HG03159 (cell line): Measurements from ENCODE around the gene ZNF747.

Experiments used
- ATAC-seq: cut with Tn5 transposase; IDR thresholded peaks from one replicate; pipeline ENCODE4 v1.9.1; 2021; ENCODE audit warnings: mild to moderate bottlenecking, moderate library complexity; ENCODE audit not compliant: unreplicated experiment

Gene ZNF747

GRCh38 chr16:30534368-30535105 lies at the start of gene ZNF747:
Gene ZNF747, minus strand, starts transcription at chr16:30534858. Its CDS starts 179 bp downstream, at chr16:30534679.
- ATAC-seq = peak; percentile 64

GRCh38 chr16:30582611-30583340 lies 48.1 kb upstream of the ZNF747 start:
- no peak for ATAC-seq

DNA sequence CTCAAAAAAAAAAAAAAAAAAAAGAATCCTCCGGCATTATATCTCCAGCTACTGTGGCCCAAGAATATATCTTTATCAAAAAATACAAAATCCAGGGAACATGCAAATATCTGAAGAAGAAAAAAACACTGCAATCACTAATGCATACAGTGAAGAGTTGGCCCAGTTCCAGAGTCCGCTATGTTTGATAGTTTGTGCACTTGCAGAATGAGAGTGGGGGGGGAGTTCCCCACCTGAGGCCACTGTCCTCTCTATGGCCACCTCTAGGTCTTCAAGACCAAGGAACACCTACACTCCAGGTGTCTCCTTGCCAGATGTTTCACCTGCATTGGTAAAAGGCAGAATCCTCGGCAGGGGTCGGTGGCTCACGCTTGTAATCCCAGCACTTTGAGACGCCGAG lies 46.8 kb upstream of the ZNF747 start:
- ATAC-seq = no peak

- ATAC-seq = no peak
These were observed 40.0 kb upstream of the ZNF747 start for GRCh38 chr16:30574678-30575077.

DNA sequence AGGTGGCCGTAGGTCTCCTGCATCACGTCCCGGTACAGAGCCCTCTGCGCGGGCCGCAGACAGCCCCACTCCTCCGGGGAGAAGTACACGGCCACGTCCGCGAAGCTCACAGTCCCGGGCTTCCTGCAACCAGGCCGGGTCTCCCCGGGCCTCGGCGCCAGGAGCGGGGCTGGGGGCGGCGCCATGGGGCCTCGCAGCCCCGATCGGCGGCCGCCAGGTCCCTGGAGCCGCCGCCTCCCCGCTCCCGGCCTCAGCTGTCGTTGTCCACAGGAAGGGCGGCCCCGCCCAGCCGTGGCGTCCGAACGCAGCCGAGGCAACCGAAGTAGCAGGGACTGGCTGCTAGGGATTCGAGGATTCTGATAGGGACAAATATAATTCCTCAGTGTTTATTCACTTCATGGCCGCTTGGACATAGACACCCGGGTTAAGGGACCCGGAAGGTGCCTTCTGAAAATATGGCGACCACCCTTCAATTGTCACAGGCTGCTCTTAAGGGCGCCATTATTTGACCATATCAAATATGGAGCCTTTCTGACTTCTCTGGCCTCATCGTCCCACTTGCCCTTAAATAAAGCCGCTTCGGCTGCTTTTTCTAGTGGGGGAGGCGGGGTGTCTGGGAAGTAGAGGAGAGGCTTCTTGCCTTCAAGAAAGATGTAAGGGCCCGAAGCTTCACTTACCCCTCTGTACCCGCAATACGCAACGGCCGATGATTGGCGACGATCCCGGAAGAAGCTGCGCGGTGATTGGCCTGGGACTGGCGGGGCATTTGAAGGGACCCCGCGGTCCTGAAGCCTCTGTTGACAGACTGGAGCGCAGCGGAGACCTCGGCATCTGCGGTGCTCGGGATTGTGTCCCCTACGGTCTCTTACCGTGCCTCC lies 37.0 kb upstream of the ZNF747 start, which contains the start of gene ZNF688:
Gene ZNF688 (minus strand): TSS at position 270 of the 878 bp plus-strand sequence. CDS start 85 bp downstream, at position 185.
- ATAC-seq = peak; percentile 75

GRCh38 chr16:30570636-30571444 lies 36.2 kb upstream of the ZNF747 start:
- no peak for ATAC-seq

- ATAC-seq = no peak
These were observed 35.3 kb upstream of the ZNF747 start for GRCh38 chr16:30569746-30570635.

DNA sequence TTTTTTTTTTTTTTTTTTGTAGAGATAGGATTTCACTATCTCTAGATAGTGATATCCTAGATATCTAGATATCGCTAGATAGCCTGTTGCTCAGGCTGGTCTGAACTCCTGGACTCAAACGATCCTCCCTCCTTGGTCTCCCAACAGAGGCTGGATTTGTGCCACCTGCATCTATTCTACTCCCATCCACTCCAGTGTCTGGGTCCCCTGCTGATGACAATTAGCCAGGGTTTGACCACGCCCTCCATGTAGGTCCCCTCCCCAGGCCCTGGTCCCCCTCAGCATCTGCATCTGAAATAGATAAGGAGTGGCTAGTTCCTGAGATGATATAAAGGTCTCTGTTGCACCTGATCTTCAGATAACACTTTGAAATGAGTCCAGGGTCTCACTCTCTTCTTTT lies 34.6 kb upstream of the ZNF747 start:
- ATAC-seq = no peak

GRCh38 chr16:30567991-30568638 lies 33.5 kb upstream of the ZNF747 start:
- peak; percentile 38 for ATAC-seq

DNA sequence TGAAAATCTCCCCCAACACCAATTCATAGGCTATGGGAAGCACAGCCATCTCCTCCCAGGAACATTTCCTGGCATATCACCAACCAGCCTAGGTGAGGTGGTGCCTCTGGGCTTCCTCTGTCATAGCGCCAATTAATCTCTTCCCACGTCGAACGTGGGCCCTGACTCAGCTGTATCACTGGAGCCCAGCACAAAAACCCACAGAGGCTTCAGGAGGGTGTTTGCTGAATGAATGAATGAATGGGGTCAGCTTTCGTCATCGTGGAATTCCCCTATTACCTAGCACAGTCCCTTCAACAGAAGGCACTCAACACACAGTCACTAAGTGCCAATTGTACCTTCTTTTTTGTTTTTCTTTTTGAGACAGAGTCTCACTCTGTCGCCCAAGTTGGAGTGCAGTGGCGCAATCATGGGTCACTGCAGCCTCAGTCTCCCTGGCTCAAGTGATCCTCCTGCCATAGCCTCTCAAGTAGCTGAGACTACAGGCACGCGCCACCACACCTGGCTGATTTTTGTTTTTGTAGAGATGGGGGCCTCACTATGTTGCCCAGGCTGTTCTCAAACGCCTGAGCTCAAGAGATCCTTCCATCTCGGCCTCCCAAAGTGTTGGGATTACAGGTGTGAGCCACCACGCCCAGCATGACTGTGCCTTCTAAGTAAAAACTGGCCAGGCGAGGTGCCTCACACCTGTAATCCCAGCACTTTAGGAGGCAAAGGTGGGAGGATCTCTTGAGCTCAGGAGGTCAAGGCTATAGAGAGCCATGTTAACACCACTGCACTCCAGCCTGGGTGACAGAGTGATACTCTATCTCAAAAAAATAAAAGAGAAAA lies 32.7 kb upstream of the ZNF747 start:
- ATAC-seq = no peak

DNA sequence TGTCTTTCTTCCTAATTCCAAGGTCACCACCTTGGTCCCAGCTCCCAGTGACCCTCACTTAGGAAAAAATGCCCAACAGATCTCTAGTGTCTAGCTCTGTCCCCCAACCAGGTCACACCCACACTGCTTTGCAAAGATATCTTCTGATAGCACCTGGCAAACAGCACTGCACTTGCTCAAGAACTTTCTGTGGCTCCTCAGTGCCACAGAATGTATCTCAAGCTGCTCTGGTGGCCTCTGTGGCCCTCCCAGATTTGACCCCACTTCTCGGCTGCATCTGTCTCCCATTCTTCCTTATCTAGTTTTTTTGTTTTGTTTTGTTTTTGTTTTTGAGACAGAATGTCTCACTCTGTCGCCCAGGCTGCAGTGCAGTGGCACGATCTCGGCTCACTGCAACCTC lies 31.9 kb upstream of the ZNF747 start:
- ATAC-seq = no peak

- no peak for ATAC-seq
These were observed 31.3 kb upstream of the ZNF747 start for GRCh38 chr16:30565984-30566383.

- ATAC-seq = no peak
These were observed 30.9 kb upstream of the ZNF747 start for GRCh38 chr16:30565526-30565925.

- no peak for ATAC-seq
These were observed 27.4 kb upstream of the ZNF747 start for GRCh38 chr16:30562021-30562420.

DNA sequence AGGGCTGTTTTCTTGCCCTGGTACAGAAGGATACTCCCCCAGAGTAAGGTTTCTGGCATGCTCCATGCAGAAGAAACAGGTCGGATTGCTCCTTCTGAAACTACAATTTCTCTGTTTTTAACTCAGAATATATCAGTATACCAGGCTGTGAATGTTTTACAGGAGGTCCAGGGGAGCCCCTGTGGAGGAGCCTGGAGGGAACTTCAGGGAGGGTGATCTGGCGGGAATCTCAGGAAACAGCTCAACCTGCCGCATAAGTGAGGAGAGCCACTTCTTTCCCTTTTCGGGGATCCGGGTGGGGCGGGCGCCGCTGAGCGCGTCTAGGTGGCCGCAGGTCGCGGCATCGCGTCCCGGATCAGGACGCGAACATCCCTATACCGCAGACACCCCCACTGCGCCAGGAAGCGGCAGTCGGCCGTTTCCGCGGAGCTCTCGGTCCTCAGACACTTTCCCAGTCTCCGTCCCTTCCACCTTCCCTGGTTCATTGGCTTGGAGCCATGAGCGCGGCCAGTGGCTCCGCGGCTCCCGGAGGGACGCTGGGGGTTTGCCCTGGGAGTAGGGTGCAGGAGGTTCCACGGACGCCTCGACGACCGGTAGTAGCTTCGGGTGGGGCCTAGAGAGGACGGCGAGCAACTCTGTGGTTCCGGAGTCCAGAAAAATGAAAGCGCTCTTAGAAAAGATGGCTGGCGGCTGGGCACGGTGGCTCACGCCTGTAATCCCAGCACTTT lies 26.6 kb upstream of the ZNF747 start:
- no peak for ATAC-seq

DNA sequence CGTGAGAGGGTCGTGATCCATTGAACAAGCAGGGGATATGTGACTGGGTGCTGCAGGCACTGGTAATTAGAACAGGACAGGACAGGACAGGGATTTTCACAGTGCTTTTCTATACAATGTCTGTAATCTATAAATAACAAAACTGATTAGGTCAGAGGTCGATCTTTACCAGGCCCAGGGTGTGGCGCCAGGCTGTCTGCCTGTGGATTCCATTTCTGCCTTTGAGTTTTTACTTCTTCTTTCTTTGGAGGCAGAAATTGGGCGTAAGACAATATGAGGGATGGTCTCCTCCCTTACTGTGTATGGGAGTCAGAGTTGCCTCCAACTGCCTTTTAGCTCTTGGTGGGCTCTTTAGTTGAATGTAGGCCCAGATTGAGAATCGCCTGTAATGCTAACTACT lies 25.0 kb upstream of the ZNF747 start:
- no peak for ATAC-seq

DNA sequence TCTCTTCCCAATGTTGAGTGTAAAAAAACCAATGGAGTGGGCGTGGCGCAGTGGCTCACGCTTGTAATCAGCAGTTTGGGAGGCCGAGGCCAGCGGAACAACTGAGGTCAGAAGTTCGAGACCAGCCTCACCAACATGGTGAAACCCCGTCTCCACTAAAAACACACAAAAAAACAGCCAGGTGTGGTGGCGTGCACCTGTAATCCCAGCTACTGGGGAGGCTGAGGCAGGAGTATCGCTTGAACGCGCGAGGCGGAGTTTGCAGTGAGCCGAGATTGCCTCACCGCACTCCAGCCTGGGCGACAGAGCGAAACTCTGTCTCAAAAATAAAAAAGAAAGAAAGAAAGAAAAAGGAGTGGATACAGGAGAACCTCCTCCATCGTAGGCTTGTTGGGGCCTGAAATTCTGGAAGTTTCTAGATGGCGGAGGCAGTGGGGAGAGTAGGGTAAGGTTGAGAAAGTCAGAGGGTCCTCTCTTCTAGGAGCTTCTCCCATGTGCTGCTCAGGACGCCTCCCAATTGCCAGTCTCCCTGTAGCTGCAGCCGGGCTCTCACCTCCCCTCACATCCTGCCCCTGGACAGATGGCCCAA lies 24.2 kb upstream of the ZNF747 start:
- no peak for ATAC-seq
